Naive thymus-derived CD4-positive, alpha-beta T cell (primary cell): ENCODE data around the gene CERS6. TPM values are rescaled to one million over a fixed set of nuclear protein-coding genes. Genes with fewer than 3 reads are reported as not detected.
A peak's percentile ranks its signal among the peaks of the same experiment; 100 is the strongest.

ENCODE experiments used
- ATAC-seq: fragments of 150-1000 bp; cut with Tn5 transposase; 2 replicates; pipeline ENCODE4 v1.10.0; 2021; ENCODE audit warnings: mild to moderate bottlenecking, moderate library complexity
- CTCF ChIA-PET: fragments of 350-600 bp; sonication (Branson Sonifier 250); formaldehyde crosslinking; loops from one replicate; lab custom pipeline; 2021; ENCODE audit warnings: antibody characterized with exemption; lab: Charles Lee
- POLR2A ChIA-PET: fragments of 350-600 bp; sonication (Branson Sonifier 250); formaldehyde crosslinking; loops from one replicate; lab custom pipeline; 2021; ENCODE audit warnings: antibody characterized with exemption, inconsistent platforms; lab: Charles Lee
- DNase-seq, 9 donors: peaks; one replicate each; pipeline versions ENCODE4 v3.0.0 to v3.0.0-alpha.2; 2020 to 2022; ENCODE audit warnings: mixed read lengths in 1 of 9
- H3K27ac ChIP-seq: one replicate; pipeline ENCODE4 v1.7.0; 2013; ENCODE audit warnings: mild to moderate bottlenecking, low read depth, low read length, moderate library complexity
- H3K27me3 ChIP-seq, 2 donors: one replicate each; pipeline ENCODE4 v1.7.0; 2013; ENCODE audit warnings: low read length in 2 of 2, mild to moderate bottlenecking in 2 of 2, moderate library complexity in 2 of 2; ENCODE audit not compliant: control insufficient read depth in 2 of 2, insufficient read depth in 2 of 2
- H3K36me3 ChIP-seq, 3 experiments: 1 replicate in 2 of 3; 2 replicates in 1 of 3; pipeline ENCODE4 v1.7.0; 2013; ENCODE audit warnings: low read length in 3 of 3, mild to moderate bottlenecking in 3 of 3, moderate library complexity in 1 of 3; ENCODE audit not compliant: insufficient read depth in 3 of 3, control insufficient read depth in 2 of 3
- H3K4me1 ChIP-seq, 2 donors: one replicate each; pipeline ENCODE4 v1.7.0; 2013; ENCODE audit warnings: low read length in 2 of 2, mild to moderate bottlenecking in 2 of 2, moderate library complexity in 1 of 2; ENCODE audit not compliant: control insufficient read depth in 2 of 2, insufficient read depth in 2 of 2
- H3K4me3 ChIP-seq: 2 replicates; pipeline ENCODE4 v1.7.0; 2013; ENCODE audit warnings: mild to moderate bottlenecking, low read length
- H3K9me3 ChIP-seq, 3 experiments: 1 replicate in 2 of 3; 2 replicates in 1 of 3; pipeline ENCODE4 v1.7.0; 2013; ENCODE audit warnings: low read length in 3 of 3; ENCODE audit not compliant: control insufficient read depth in 2 of 3
- H3K27ac Mint-ChIP-seq, 9 donors: one replicate each; pipeline ENCODE4 v1.8.0; 2020 to 2022; ENCODE audit warnings: mixed read lengths in 9 of 9, mild to moderate bottlenecking in 8 of 9, moderate library complexity in 5 of 9, inconsistent platforms in 2 of 9
- H3K27me3 Mint-ChIP-seq, 5 donors: one replicate each; pipeline ENCODE4 v1.8.0; 2021 to 2022; ENCODE audit warnings: mixed read lengths in 5 of 5, mild to moderate bottlenecking in 1 of 5
- H3K36me3 Mint-ChIP-seq, 5 donors: one replicate each; pipeline ENCODE4 v1.8.0; 2020 to 2022; ENCODE audit warnings: mixed read lengths in 5 of 5, mild to moderate bottlenecking in 3 of 5, inconsistent platforms in 1 of 5
- H3K4me1 Mint-ChIP-seq, 7 donors: one replicate each; pipeline ENCODE4 v1.8.0; 2020 to 2022; ENCODE audit warnings: mixed read lengths in 7 of 7, mild to moderate bottlenecking in 3 of 7, inconsistent platforms in 1 of 7
- H3K4me3 Mint-ChIP-seq, 10 donors: one replicate each; pipeline ENCODE4 v1.8.0; 2020 to 2022; ENCODE audit warnings: mild to moderate bottlenecking in 10 of 10, mixed read lengths in 10 of 10, moderate library complexity in 6 of 10, inconsistent platforms in 2 of 10
- H3K9me3 Mint-ChIP-seq, 11 donors: one replicate each; pipeline ENCODE4 v1.8.0; 2020 to 2022; ENCODE audit warnings: mixed read lengths in 11 of 11, mild to moderate bottlenecking in 4 of 11, inconsistent platforms in 1 of 11, moderate library complexity in 1 of 11
- intact Hi-C, 2 donors: fragments of 100-400 bp; cut with micrococcal nuclease; formaldehyde crosslinking; loops; one replicate each; pipeline ENCODE4 v1.15.1; 2023
- polyA plus RNA-seq, 2 donors: library from polyadenylated mRNA; unstranded; fragments of 300-500 nt; fragmentation: Illumina TruSeq; gene quantifications; one replicate each; pipeline ENCODE4 v1.2.3, GENCODE V29; 2021
- total RNA-seq, 6 experiments: library from RNA in 5 of 6; stranded (reverse) in 5 of 6; gene quantifications; 1 replicate in 5 of 6; 2 replicates in 1 of 6; pipeline ENCODE4 v1.2.3 and lab custom pipeline; 2021 to 2026

The CERS6 gene
- total and polyA plus RNA-seq, 7 experiments from 2014 or later = 9.1 to 28.4 (median 19.7) TPM

GRCh38 chr2:168600949-168601348 lies 144.9 kb downstream of the CERS6 start:
- Histone ChIP-seq H3K4me3 (no peak overlapping the region), H3K27ac (no peak overlapping the region), H3K4me1 (no peaks in the 10 kb centered on the region), H3K9me3 (peaks cover 0 to 18% (median 11%) of the 10 kb centered on the region in 3 experiments), H3K27me3 (no peaks in the 10 kb centered on the region), H3K36me3 (peaks cover 0 to 3% (median 0%) of the 10 kb centered on the region in 3 experiments)
- intact Hi-C loops = no loop called here
- ChIA-PET POLR2A (no interaction called here), CTCF (no interaction called here)
- peaks cover 9 to 30% (median 15%) of the 10 kb centered on the region in 11 donors for H3K9me3 Mint-ChIP-seq
- peaks cover 0 to 55% (median 37%) of the 10 kb centered on the region in 7 donors for H3K4me1 Mint-ChIP-seq
- H3K27ac Mint-ChIP-seq = peak overlapping the region in 1 of 9 donors; percentile 23
- DNase-seq (no peak), ATAC-seq (no peak)
- no peak overlapping the region for H3K4me3 Mint-ChIP-seq
- H3K36me3 Mint-ChIP-seq = peaks cover 25 to 47% (median 35%) of the 10 kb centered on the region in 5 donors
- H3K27me3 Mint-ChIP-seq = no peaks in the 10 kb centered on the region

- Mint-ChIP-seq H3K36me3 (peaks cover 25 to 54% (median 42%) of the 10 kb centered on the region in 5 donors), H3K27me3 (no peaks in the 10 kb centered on the region), H3K4me3 (no peak overlapping the region), H3K27ac (peak overlapping the region in 1 of 9 donors; percentile 59), H3K4me1 (peaks cover 0 to 55% (median 44%) of the 10 kb centered on the region in 7 donors), H3K9me3 (peaks cover 9 to 38% (median 19%) of the 10 kb centered on the region in 11 donors)
- DNase-seq (no peak), ATAC-seq (no peak)
- peaks cover 0 to 24% (median 11%) of the 10 kb centered on the region in 3 experiments for H3K9me3 ChIP-seq
- H3K27me3 ChIP-seq = no peaks in the 10 kb centered on the region
- no peaks in the 10 kb centered on the region for H3K4me1 ChIP-seq
- ChIA-PET POLR2A (no interaction called here), CTCF (no interaction called here)
- peaks cover 0 to 3% (median 0%) of the 10 kb centered on the region in 3 experiments for H3K36me3 ChIP-seq
- no peak overlapping the region for H3K4me3 ChIP-seq
- no peak overlapping the region for H3K27ac ChIP-seq
- intact Hi-C loops = no loop called here
Observed at GRCh38 chr2:168601741-168602140, 145.7 kb downstream of the CERS6 start.

GRCh38 chr2:168602379-168602778 lies 146.3 kb downstream of the CERS6 start:
- Mint-ChIP-seq H3K27me3 (no peaks in the 10 kb centered on the region), H3K4me1 (peaks cover 0 to 55% (median 44%) of the 10 kb centered on the region in 7 donors), H3K36me3 (peaks cover 25 to 57% (median 48%) of the 10 kb centered on the region in 5 donors), H3K9me3 (peaks cover 9 to 43% (median 19%) of the 10 kb centered on the region in 11 donors), H3K27ac (peak overlapping the region in 1 of 9 donors; percentile 59), H3K4me3 (no peak overlapping the region)
- intact Hi-C loops = no loop called here
- Histone ChIP-seq H3K4me1 (no peaks in the 10 kb centered on the region), H3K9me3 (peaks cover 0 to 24% (median 11%) of the 10 kb centered on the region in 3 experiments), H3K27ac (no peak overlapping the region), H3K4me3 (no peak overlapping the region), H3K36me3 (peaks cover 0 to 3% (median 0%) of the 10 kb centered on the region in 3 experiments), H3K27me3 (no peaks in the 10 kb centered on the region)
- ChIA-PET CTCF (interaction anchor here (0.6 kb wide), 1 partner anchor 23 kb away, joined by 3 read pairs; no protein-coding TSS in a partner anchor), POLR2A (no interaction called here)
- ATAC-seq (no peak), DNase-seq (no peak)

- peaks cover 3 to 56% (median 40%) of the 10 kb centered on the region in 7 donors for H3K4me1 Mint-ChIP-seq
- no peak overlapping the region for H3K4me3 Mint-ChIP-seq
- Histone ChIP-seq H3K9me3 (peaks cover 0 to 24% (median 11%) of the 10 kb centered on the region in 3 experiments), H3K4me1 (no peaks in the 10 kb centered on the region), H3K36me3 (peaks cover 0 to 3% (median 0%) of the 10 kb centered on the region in 3 experiments), H3K27me3 (no peaks in the 10 kb centered on the region), H3K27ac (no peak overlapping the region), H3K4me3 (no peak overlapping the region)
- no peak for DNase-seq
- no peak for ATAC-seq
- ChIA-PET CTCF (interaction anchor here (0.6 kb wide), 1 partner anchor 22 kb away, joined by 3 read pairs; no protein-coding TSS in a partner anchor), POLR2A (interaction anchor here (0.6 kb wide), 1 partner anchor 36 kb away, joined by 4 read pairs; no protein-coding TSS in a partner anchor)
- no peaks in the 10 kb centered on the region for H3K27me3 Mint-ChIP-seq
- intact Hi-C loops = no loop called here
- peaks cover 9 to 43% (median 19%) of the 10 kb centered on the region in 11 donors for H3K9me3 Mint-ChIP-seq
- no peak overlapping the region for H3K27ac Mint-ChIP-seq
- peaks cover 25 to 60% (median 48%) of the 10 kb centered on the region in 5 donors for H3K36me3 Mint-ChIP-seq
Observed at GRCh38 chr2:168602846-168603401, 146.9 kb downstream of the CERS6 start.

GRCh38 chr2:168603439-168603961 lies 147.4 kb downstream of the CERS6 start:
- Mint-ChIP-seq H3K36me3 (peaks cover 25 to 60% (median 48%) of the 10 kb centered on the region in 5 donors), H3K9me3 (peaks cover 9 to 43% (median 19%) of the 10 kb centered on the region in 11 donors), H3K27ac (no peak overlapping the region), H3K27me3 (no peaks in the 10 kb centered on the region), H3K4me1 (peaks cover 4 to 55% (median 42%) of the 10 kb centered on the region in 7 donors), H3K4me3 (no peak overlapping the region)
- Histone ChIP-seq H3K27me3 (no peaks in the 10 kb centered on the region), H3K36me3 (peaks cover 0 to 3% (median 0%) of the 10 kb centered on the region in 3 experiments), H3K4me1 (no peaks in the 10 kb centered on the region), H3K9me3 (peaks cover 0 to 24% (median 11%) of the 10 kb centered on the region in 3 experiments), H3K4me3 (no peak overlapping the region), H3K27ac (no peak overlapping the region)
- intact Hi-C loops = no loop called here
- DNase-seq (no peak), ATAC-seq (no peak)
- POLR2A ChIA-PET = interaction anchor here (0.6 kb wide), 1 partner anchor 36 kb away, joined by 4 read pairs; no protein-coding TSS in a partner anchor
- CTCF ChIA-PET = no interaction called here

- Mint-ChIP-seq H3K27ac (no peak overlapping the region), H3K36me3 (peaks cover 25 to 60% (median 51%) of the 10 kb centered on the region in 5 donors), H3K27me3 (no peaks in the 10 kb centered on the region), H3K4me1 (peaks cover 4 to 58% (median 44%) of the 10 kb centered on the region in 7 donors), H3K9me3 (peaks cover 9 to 43% (median 19%) of the 10 kb centered on the region in 11 donors), H3K4me3 (peak overlapping the region in 1 of 10 donors; percentile 12)
- H3K4me1 ChIP-seq = no peaks in the 10 kb centered on the region
- CTCF ChIA-PET = no interaction called here
- H3K9me3 ChIP-seq = peaks cover 0 to 24% (median 11%) of the 10 kb centered on the region in 3 experiments
- no peaks in the 10 kb centered on the region for H3K27me3 ChIP-seq
- DNase-seq (no peak), ATAC-seq (no peak)
- no peak overlapping the region for H3K4me3 ChIP-seq
- intact Hi-C loops = no loop called here
- H3K27ac ChIP-seq = no peak overlapping the region
- POLR2A ChIA-PET = no interaction called here
- peaks cover 0 to 3% (median 0%) of the 10 kb centered on the region in 3 experiments for H3K36me3 ChIP-seq
Observed at GRCh38 chr2:168604252-168604651, 148.2 kb downstream of the CERS6 start.
